Thyroid gland (tissue), 4 donors: Measurements from ENCODE around the gene H6PD. TPM values are rescaled to one million over a fixed set of nuclear protein-coding genes. Genes with fewer than 3 reads are reported as not detected.

Experiments used
- DNase-seq, 2 donors: peaks; one replicate each; pipeline ENCODE4 v3.0.0-alpha.2; 2019
- H3K27ac ChIP-seq, 3 donors: fragments of 200-600 bp; sonication (generic); 1 replicate in 2 of 3; 2 replicates in 1 of 3; pipeline ENCODE4 v1.5.1; 2016 to 2019; ENCODE audit warnings: mild to moderate bottlenecking in 1 of 3, moderate library complexity in 1 of 3
- H3K27me3 ChIP-seq: fragments of 200-600 bp; sonication (generic); one replicate; pipeline ENCODE4 v1.5.1; 2019
- H3K36me3 ChIP-seq, 2 donors: fragments of 200-600 bp; sonication (generic); one replicate each; pipeline ENCODE4 v1.5.1; 2016 to 2019
- H3K4me1 ChIP-seq, 2 donors: fragments of 200-600 bp; sonication (generic); one replicate each; pipeline ENCODE4 v1.5.1; 2017 to 2019
- H3K4me3 ChIP-seq, 3 donors: fragments of 200-600 bp; sonication (generic); replicated peaks in 1 of 3; 1 replicate in 2 of 3; 2 replicates in 1 of 3; pipeline ENCODE4 v1.5.1; 2016; ENCODE audit warnings: mild to moderate bottlenecking in 1 of 3
- H3K9me3 ChIP-seq: fragments of 200-600 bp; sonication (generic); one replicate; pipeline ENCODE4 v1.5.1; 2017
- CTCF ChIP-seq, 6 experiments: fragments of 200-600 bp in 3 of 6; fragments of 450-650 bp in 3 of 6; sonication (generic) in 3 of 6; IDR thresholded peaks; one replicate each; pipeline ENCODE4 v1.5.1; 2016 to 2019; ENCODE audit warnings: antibody characterized with exemption in 6 of 6, mild to moderate bottlenecking in 2 of 6, inconsistent platforms in 1 of 6, moderate library complexity in 1 of 6
- POLR2A ChIP-seq, 2 donors: fragments of 450-650 bp; IDR thresholded peaks; one replicate each; pipeline ENCODE4 v1.6.1; 2017; ENCODE audit warnings: antibody characterized with exemption in 2 of 2, mild to moderate bottlenecking in 2 of 2, moderate library complexity in 1 of 2
- WGBS, 2 donors: methylation state at CpG; one replicate each; pipeline ENCODE4 v1.1.5; 2017; 5-methylcytosine and 5-hydroxymethylcytosine counted together
- intact Hi-C: fragments of 100-400 bp; cut with DNase I; formaldehyde crosslinking; loops from one replicate; pipeline ENCODE4 v1.15.1; 2023
- total RNA-seq, 4 donors: library from RNA; depleted of rRNA; stranded (reverse); fragments of >200 nt; gene quantifications; one replicate each; pipeline ENCODE4 v1.2.3, GENCODE V29; 2016

H6PD gene
- total RNA-seq, 4 donors from 2014 or later: 36.3 to 64.2 (median 43.6) TPM

- H3K9me3 ChIP-seq: no peaks in the 10 kb centered on the region
- peaks cover 32 to 65% of the 10 kb centered on the region in 2 donors for H3K4me1 ChIP-seq
- H3K27me3 ChIP-seq: no peaks in the 10 kb centered on the region
- intact Hi-C loops: no loop called here
- 88 to 94% methylated on average over 8 of the region's 8 CpGs for WGBS, 2 donors
- H3K27ac ChIP-seq: peak overlapping the region in 2 of 3 donors; percentile 62 to 71
- TF ChIP-seq POLR2A (IDR thresholded peaks at IDR 0.05) (no peak), CTCF (IDR thresholded peaks at IDR 0.05) (no peak)
- DNase-seq: no peak
- H3K4me3 ChIP-seq: no peak overlapping the region
- H3K36me3 ChIP-seq: no peaks in the 10 kb centered on the region
These were observed 6.6 kb downstream of the H6PD start for GRCh38 chr1:9240914-9241820.

- intact Hi-C loops: no loop called here
- WGBS, 2 donors: 92 to 96% methylated on average over 10 of the region's 10 CpGs
These were observed 7.3 kb downstream of the H6PD start for GRCh38 chr1:9241891-9242290.

GRCh38 chr1:9242338-9242969 is 7.9 kb downstream of the H6PD start:
- H3K9me3 ChIP-seq: no peaks in the 10 kb centered on the region
- H3K27ac ChIP-seq: peak overlapping the region in 2 of 3 donors; percentile 1 to 38
- no peak overlapping the region for H3K4me3 ChIP-seq
- peaks cover 2 to 7% of the 10 kb centered on the region in 2 donors for H3K36me3 ChIP-seq
- intact Hi-C loops: no loop called here
- no peaks in the 10 kb centered on the region for H3K27me3 ChIP-seq
- 48 to 61% methylated on average over 7 to 10 of the region's 10 CpGs for WGBS, 2 donors
- no peak for TF ChIP-seq CTCF (IDR thresholded peaks at IDR 0.05)
- no peak for TF ChIP-seq POLR2A (IDR thresholded peaks at IDR 0.05)
- DNase-seq: peak; percentile 58 to 71
- H3K4me1 ChIP-seq: peaks cover 26 to 61% of the 10 kb centered on the region in 2 donors

More at GRCh38 chr1:9241891-9242290, 7.3 kb downstream of the H6PD start:
- Histone ChIP-seq H3K27me3 (no peaks in the 10 kb centered on the region), H3K4me3 (no peak overlapping the region), H3K36me3 (peaks cover 1 to 2% of the 10 kb centered on the region in 2 donors), H3K27ac (peak overlapping the region in 2 of 3 donors; percentile 1 to 38), H3K4me1 (peaks cover 26 to 61% of the 10 kb centered on the region in 2 donors), H3K9me3 (no peaks in the 10 kb centered on the region)
- DNase-seq: no peak
- no peak for TF ChIP-seq POLR2A (IDR thresholded peaks at IDR 0.05)
- TF ChIP-seq CTCF (IDR thresholded peaks at IDR 0.05): no peak

- no peak overlapping the region for H3K4me3 ChIP-seq
- H3K27me3 ChIP-seq: no peaks in the 10 kb centered on the region
- TF ChIP-seq CTCF (IDR thresholded peaks at IDR 0.05) (no peak), POLR2A (IDR thresholded peaks at IDR 0.05) (no peak)
- H3K4me1 ChIP-seq: peaks cover 26 to 56% of the 10 kb centered on the region in 2 donors
- H3K27ac ChIP-seq: peak overlapping the region in 1 of 3 donors; percentile 38
- DNase-seq: no peak
- WGBS, 2 donors: 82 to 85% methylated on average over 9 of the region's 9 CpGs
- H3K9me3 ChIP-seq: no peaks in the 10 kb centered on the region
- intact Hi-C loops: no loop called here
- H3K36me3 ChIP-seq: peaks cover 2 to 10% of the 10 kb centered on the region in 2 donors
These were observed 8.6 kb downstream of the H6PD start for GRCh38 chr1:9243066-9243739.
